Regular cardiac myocyte (primary cell): ENCODE results near the gene SBDS. TPM values are rescaled to one million over a fixed set of nuclear protein-coding genes. Genes with fewer than 3 reads are reported as not detected.

Experiments
- total RNA-seq: library from RNA; depleted of rRNA; stranded (reverse); fragments of >200 nt; gene quantifications from 2 replicates; pipeline ENCODE4 v1.2.3, GENCODE V29; 2014

The SBDS gene
- total RNA-seq = 110 and 158 TPM in 2 replicates

GRCh38 chr7:66995050-66995776 is at the start of gene SBDS:
Gene SBDS (minus strand): TSS chr7:66995586. CDS start chr7:66995417, 169 bp downstream.

GRCh38 chr7:66996444-66997191 is 1.2 kb upstream of the SBDS start, which contains the start of gene TYW1:
Gene TYW1 (plus strand): TSS chr7:66996833. CDS start chr7:66996979, 146 bp downstream.

Other genes starting within 250 kb of the SBDS start
- 79.6 and 104 TPM in 2 replicates for gene TMEM248, start 74.4 kb downstream of the SBDS start, total RNA-seq
- gene TYW1, start 1.2 kb upstream of the SBDS start, total RNA-seq = 15.8 and 27.2 TPM in 2 replicates